Tibial nerve (tissue), 3 donors: ENCODE measurements around the gene CACNG3.

Experiments
- CTCF ChIP-seq, 5 experiments: fragments of 200-600 bp in 3 of 5; fragments of 450-650 bp in 2 of 5; sonication (generic) in 3 of 5; IDR thresholded peaks; one replicate each; pipeline ENCODE4 v1.5.1; 2016 to 2019; ENCODE audit warnings: antibody characterized with exemption in 5 of 5, mild to moderate bottlenecking in 3 of 5, moderate library complexity in 2 of 5
- POLR2A ChIP-seq, 2 donors: fragments of 450-650 bp; IDR thresholded peaks; one replicate each; pipeline ENCODE4 v1.6.1; 2017; ENCODE audit warnings: antibody characterized with exemption in 2 of 2, mild to moderate bottlenecking in 2 of 2, moderate library complexity in 2 of 2

GRCh38 chr16:24319126-24319814 lies 63.1 kb downstream of the CACNG3 start:
- TF ChIP-seq CTCF (IDR thresholded peaks at IDR 0.05) (no peak), POLR2A (IDR thresholded peaks at IDR 0.05) (no peak)
